GM13976 (cell line): ENCODE data around the gene CERT1.
A peak's percentile ranks its signal among the peaks of the same experiment; 100 is the strongest.

Experiments used
- DNase-seq: peaks from one replicate; pipeline ENCODE4 v3.0.0; 2012; ENCODE audit warnings: low spot score
- in situ Hi-C: fragments of 300-500 bp; cut with MboI; formaldehyde crosslinking; loops from one replicate; pipeline ENCODE4 v1.12.0; 2022; ENCODE audit warnings: low sequenced_read_pairs, mixed read lengths, inconsistent platforms; ENCODE audit not compliant: unreplicated experiment
- TF ChIP-seq, protein P1 (sequence below): IDR thresholded peaks from 2 replicates; pipeline ENCODE4 v1.5.1; 2012; ENCODE audit warnings: borderline replicate concordance, mild to moderate bottlenecking; ENCODE audit not compliant: insufficient read depth; ENCODE audit errors: extremely low read depth, missing control alignments, control extremely low read depth

CERT1 gene

GRCh38 chr5:75513841-75514240, 2.4 kb upstream of the CERT1 start:
- in situ Hi-C loops = no loop called here
- DNase-seq = no peak
- TF ChIP-seq, protein P1, sequence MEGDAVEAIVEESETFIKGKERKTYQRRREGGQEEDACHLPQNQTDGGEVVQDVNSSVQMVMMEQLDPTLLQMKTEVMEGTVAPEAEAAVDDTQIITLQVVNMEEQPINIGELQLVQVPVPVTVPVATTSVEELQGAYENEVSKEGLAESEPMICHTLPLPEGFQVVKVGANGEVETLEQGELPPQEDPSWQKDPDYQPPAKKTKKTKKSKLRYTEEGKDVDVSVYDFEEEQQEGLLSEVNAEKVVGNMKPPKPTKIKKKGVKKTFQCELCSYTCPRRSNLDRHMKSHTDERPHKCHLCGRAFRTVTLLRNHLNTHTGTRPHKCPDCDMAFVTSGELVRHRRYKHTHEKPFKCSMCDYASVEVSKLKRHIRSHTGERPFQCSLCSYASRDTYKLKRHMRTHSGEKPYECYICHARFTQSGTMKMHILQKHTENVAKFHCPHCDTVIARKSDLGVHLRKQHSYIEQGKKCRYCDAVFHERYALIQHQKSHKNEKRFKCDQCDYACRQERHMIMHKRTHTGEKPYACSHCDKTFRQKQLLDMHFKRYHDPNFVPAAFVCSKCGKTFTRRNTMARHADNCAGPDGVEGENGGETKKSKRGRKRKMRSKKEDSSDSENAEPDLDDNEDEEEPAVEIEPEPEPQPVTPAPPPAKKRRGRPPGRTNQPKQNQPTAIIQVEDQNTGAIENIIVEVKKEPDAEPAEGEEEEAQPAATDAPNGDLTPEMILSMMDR = no peak

- TF ChIP-seq, protein P1 = no peak
- in situ Hi-C loops = no loop called here
- no peak for DNase-seq
These were observed 1.1 kb upstream of the CERT1 start for GRCh38 chr5:75512383-75513074.

DNA sequence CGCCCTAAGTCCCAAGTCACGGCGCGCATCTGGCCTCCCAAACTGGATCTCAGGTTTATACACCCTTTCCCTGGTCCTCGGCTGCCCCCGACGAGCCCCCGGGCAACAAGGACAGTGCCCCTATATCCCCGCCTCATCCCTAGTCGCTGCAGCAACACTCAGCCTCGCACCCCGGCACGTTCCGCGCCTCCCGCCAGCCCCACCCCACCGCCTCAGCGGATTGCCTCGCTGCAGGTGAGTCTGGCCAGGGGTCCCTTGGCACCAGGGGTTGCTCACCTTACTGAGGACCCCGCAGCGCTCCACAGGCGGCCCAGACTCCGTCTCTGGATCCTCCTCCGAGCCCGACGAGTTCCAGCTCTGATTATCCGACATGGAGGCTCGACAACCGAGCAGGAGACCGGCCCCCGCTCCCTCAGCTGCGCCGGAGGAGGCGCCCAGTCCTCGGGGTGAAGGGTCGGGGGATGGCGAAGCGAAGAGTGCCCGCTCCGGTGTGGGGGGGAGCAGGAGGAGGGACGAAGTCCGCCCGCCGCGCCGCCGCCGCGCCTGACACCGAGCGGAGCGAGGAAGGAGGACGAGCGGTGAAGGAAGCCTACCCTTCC, 494 bp downstream of the CERT1 start:
- peak; percentile 36 for DNase-seq
- in situ Hi-C loops = no loop called here
- TF ChIP-seq, protein P1 = no peak

DNA sequence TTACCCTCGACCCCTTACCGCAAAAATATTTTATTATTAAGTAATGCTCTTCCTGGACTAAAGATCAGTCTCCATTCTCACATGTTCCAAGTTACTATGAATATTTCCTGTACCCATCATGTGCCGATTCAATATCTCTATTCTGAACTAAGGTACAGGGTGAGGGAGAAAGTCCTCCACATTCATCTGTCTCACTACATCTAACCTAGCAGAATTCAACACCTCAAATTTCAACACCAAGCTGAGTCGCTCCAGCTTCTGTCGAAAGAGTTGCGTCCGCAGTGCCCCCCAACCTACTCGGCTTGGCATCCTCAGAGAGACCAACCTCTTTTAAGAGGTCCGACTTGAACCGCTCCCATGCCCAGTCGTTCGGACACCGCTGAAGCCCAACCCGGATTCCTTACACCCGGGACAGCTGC, 1.0 kb downstream of the CERT1 start:
- in situ Hi-C loops = no loop called here
- TF ChIP-seq, protein P1 = no peak
- DNase-seq = no peak

GRCh38 chr5:75509956-75510355, 1.5 kb downstream of the CERT1 start:
- in situ Hi-C loops = no loop called here
- TF ChIP-seq, protein P1 = no peak

DNA sequence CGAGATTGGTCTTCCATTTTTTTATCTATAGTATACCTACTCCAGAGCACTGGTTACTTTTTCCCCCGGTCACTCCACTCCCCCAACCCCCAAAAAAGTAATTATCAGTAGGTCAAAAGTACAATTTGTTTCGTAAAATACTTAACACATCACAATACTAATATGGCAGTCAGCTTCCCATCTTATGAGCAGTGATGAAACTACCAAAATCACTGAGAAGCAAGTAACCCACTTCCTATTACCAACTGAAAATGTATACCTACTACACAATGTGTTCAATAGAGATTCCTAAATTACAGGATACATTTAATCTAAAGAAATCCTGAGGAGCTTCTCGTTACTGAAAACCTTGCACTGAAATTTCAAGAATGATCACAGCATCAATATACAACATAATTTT, 1.9 kb downstream of the CERT1 start:
- TF ChIP-seq, protein P1 = no peak
- no peak for DNase-seq
- in situ Hi-C loops = no loop called here

More at GRCh38 chr5:75509956-75510355, 1.5 kb downstream of the CERT1 start:
- DNase-seq = peak; percentile 31
